CD4-positive, alpha-beta T cell (primary cell): ENCODE results near the gene PARD6B. TPM values are rescaled to one million over a fixed set of nuclear protein-coding genes. Genes with fewer than 3 reads are reported as not detected.

Experiments used
- ATAC-seq: fragments of 200-7000 bp; cut with Tn5 transposase; one replicate; pipeline ENCODE4 v1.10.0; 2022; ENCODE audit warnings: mild to moderate bottlenecking; ENCODE audit not compliant: poor library complexity
- CTCF ChIA-PET: fragments of 350-600 bp; sonication (Branson Sonifier 250); formaldehyde crosslinking; loops from one replicate; lab custom pipeline; 2021; ENCODE audit warnings: antibody characterized with exemption, inconsistent platforms; lab: Charles Lee
- POLR2A ChIA-PET: fragments of 350-600 bp; sonication (Branson Sonifier 250); formaldehyde crosslinking; loops from one replicate; lab custom pipeline; 2021; ENCODE audit warnings: antibody characterized with exemption, inconsistent platforms; lab: Charles Lee
- DNase-seq, 14 experiments: peaks; one replicate each; pipeline ENCODE4 v3.0.0-alpha.2; 2013 to 2020; ENCODE audit warnings: mixed read lengths in 2 of 14
- H3K27ac ChIP-seq, 2 donors: one replicate each; pipeline versions ENCODE4 v1.5.1 to v1.7.0; 2013; ENCODE audit warnings: low read length in 2 of 2, low read depth in 1 of 2, mild to moderate bottlenecking in 1 of 2
- H3K27me3 ChIP-seq, 2 experiments: 1 replicate in 1 of 2; 2 replicates in 1 of 2; pipeline versions ENCODE4 v1.6.1 to v1.7.0; 2013; ENCODE audit warnings: low read length in 2 of 2, control low read depth in 1 of 2, mild to moderate bottlenecking in 1 of 2, moderate library complexity in 1 of 2; ENCODE audit not compliant: insufficient read depth in 2 of 2, control insufficient read depth in 1 of 2
- H3K36me3 ChIP-seq: one replicate; pipeline ENCODE4 v1.6.1; 2013; ENCODE audit warnings: low read length, control low read depth; ENCODE audit not compliant: insufficient read depth
- H3K4me1 ChIP-seq: one replicate; pipeline ENCODE4 v1.6.1; 2013; ENCODE audit warnings: low read length, control low read depth; ENCODE audit not compliant: insufficient read depth
- H3K4me3 ChIP-seq: one replicate; pipeline ENCODE4 v1.5.1; 2013; ENCODE audit warnings: mild to moderate bottlenecking, low read length, moderate library complexity
- H3K9me3 ChIP-seq, 2 experiments: 1 replicate in 1 of 2; 2 replicates in 1 of 2; pipeline versions ENCODE4 v1.6.1 to v1.7.0; 2013; ENCODE audit warnings: low read length in 2 of 2, mild to moderate bottlenecking in 2 of 2, control low read depth in 1 of 2, moderate library complexity in 1 of 2; ENCODE audit not compliant: control insufficient read depth in 1 of 2, insufficient read depth in 1 of 2
- H3K27ac Mint-ChIP-seq: one replicate; pipeline ENCODE4 v1.8.0; 2020; ENCODE audit warnings: mixed read lengths
- H3K27me3 Mint-ChIP-seq: one replicate; pipeline ENCODE4 v1.8.0; 2021; ENCODE audit warnings: mixed read lengths
- H3K36me3 Mint-ChIP-seq: one replicate; pipeline ENCODE4 v1.8.0; 2021; ENCODE audit warnings: low read depth, mixed read lengths
- H3K4me1 Mint-ChIP-seq: one replicate; pipeline ENCODE4 v1.8.0; 2021; ENCODE audit warnings: low read depth, mixed read lengths
- H3K4me3 Mint-ChIP-seq: one replicate; pipeline ENCODE4 v1.8.0; 2020; ENCODE audit warnings: mild to moderate bottlenecking, mixed read lengths
- H3K9me3 Mint-ChIP-seq: one replicate; pipeline ENCODE4 v1.8.0; 2020; ENCODE audit warnings: mixed read lengths
- CTCF ChIP-seq: fragments of 200-600 bp; IDR thresholded peaks from one replicate; pipeline ENCODE4 v1.8.0; 2022; ENCODE audit warnings: antibody characterized with exemption, mild to moderate bottlenecking
- intact Hi-C, 2 experiments: fragments of 100-400 bp; cut with DNase I in 1 of 2; cut with micrococcal nuclease in 1 of 2; formaldehyde crosslinking; loops; one replicate each; pipeline versions ENCODE4 v1.15.1 to v1.9.0; 2023 to 2025; cut with DNase I, micrococcal nuclease
- total RNA-seq, 174 experiments: library from RNA in 2 of 174; stranded (reverse) in 2 of 174; gene quantifications; one replicate each; pipeline ENCODE4 v1.2.3 and lab custom pipeline; 2021 to 2026

The PARD6B gene
- total RNA-seq, 2 experiments from 2014 or later = 5.6 to 8.2 TPM

- ChIA-PET CTCF (interaction anchor here (1.0 to 3.2 kb wide), 2 partner anchors 11 to 35 kb away, joined by 3 to 15 read pairs; partner anchors contain the start of gene BCAS4), POLR2A (no interaction called here)
- H3K9me3 ChIP-seq = no peaks in the 10 kb centered on the region
- no peak overlapping the region for H3K4me3 ChIP-seq
- no peak for TF ChIP-seq CTCF
- no peak overlapping the region for H3K27ac Mint-ChIP-seq
- H3K27ac ChIP-seq = no peak overlapping the region
- no peaks in the 10 kb centered on the region for H3K4me1 ChIP-seq
- H3K4me3 Mint-ChIP-seq = no peak overlapping the region
- no peaks in the 10 kb centered on the region for H3K36me3 Mint-ChIP-seq
- intact Hi-C loops = no loop called here
- peaks cover 5% of the 10 kb centered on the region for H3K27me3 Mint-ChIP-seq
- ATAC-seq (no peak), DNase-seq (no peak)
- H3K9me3 Mint-ChIP-seq = no peaks in the 10 kb centered on the region
- H3K36me3 ChIP-seq = no peaks in the 10 kb centered on the region
- H3K4me1 Mint-ChIP-seq = no peaks in the 10 kb centered on the region
- peaks cover 0 to 5% of the 10 kb centered on the region in 2 experiments for H3K27me3 ChIP-seq
Measured at GRCh38 chr20:50783903-50784302, 52.5 kb downstream of the PARD6B start.

GRCh38 chr20:50784464-50784863 lies 53.1 kb downstream of the PARD6B start:
- intact Hi-C loops = no loop called here
- Histone ChIP-seq H3K27me3 (peaks cover 0 to 5% of the 10 kb centered on the region in 2 experiments), H3K9me3 (no peaks in the 10 kb centered on the region), H3K36me3 (no peaks in the 10 kb centered on the region), H3K4me1 (no peaks in the 10 kb centered on the region), H3K4me3 (no peak overlapping the region), H3K27ac (no peak overlapping the region)
- DNase-seq (no peak), ATAC-seq (no peak)
- H3K9me3 Mint-ChIP-seq = no peaks in the 10 kb centered on the region
- POLR2A ChIA-PET = no interaction called here
- no peaks in the 10 kb centered on the region for H3K4me1 Mint-ChIP-seq
- H3K36me3 Mint-ChIP-seq = no peaks in the 10 kb centered on the region
- no peak overlapping the region for H3K4me3 Mint-ChIP-seq
- no peak for TF ChIP-seq CTCF
- CTCF ChIA-PET = interaction anchor here (3.2 kb wide), 1 partner anchor 10 kb away, joined by 15 read pairs; the partner anchor contains the start of gene BCAS4
- H3K27ac Mint-ChIP-seq = no peak overlapping the region
- H3K27me3 Mint-ChIP-seq = peaks cover 1% of the 10 kb centered on the region

- H3K27ac ChIP-seq = no peak overlapping the region
- H3K27ac Mint-ChIP-seq = no peak overlapping the region
- H3K27me3 Mint-ChIP-seq = no peaks in the 10 kb centered on the region
- H3K36me3 ChIP-seq = no peaks in the 10 kb centered on the region
- no peaks in the 10 kb centered on the region for H3K9me3 ChIP-seq
- H3K4me3 ChIP-seq = no peak overlapping the region
- H3K4me1 Mint-ChIP-seq = no peaks in the 10 kb centered on the region
- DNase-seq (no peak), ATAC-seq (no peak)
- no peak overlapping the region for H3K4me3 Mint-ChIP-seq
- no peaks in the 10 kb centered on the region for H3K9me3 Mint-ChIP-seq
- no peaks in the 10 kb centered on the region for H3K36me3 Mint-ChIP-seq
- no peaks in the 10 kb centered on the region for H3K27me3 ChIP-seq
- CTCF ChIA-PET = interaction anchor here (0.7 to 3.2 kb wide), 2 partner anchors 8 to 38 kb away, joined by 3 to 15 read pairs; partner anchors contain the start of gene BCAS4
- no peak for TF ChIP-seq CTCF
- peaks cover 13% of the 10 kb centered on the region for H3K4me1 ChIP-seq
- POLR2A ChIA-PET = interaction anchor here (1.4 kb wide), 1 partner anchor 8 kb away, joined by 4 read pairs; the partner anchor contains the start of gene BCAS4
- intact Hi-C loops = no loop called here
Measured at GRCh38 chr20:50786703-50787102, 55.3 kb downstream of the PARD6B start.
